HL-60 (cell line): ENCODE results near the gene NFIC.

Source experiments
- DNase-seq, 2 experiments: peaks; one replicate each; pipeline ENCODE4 v3.0.0-alpha.2; 2010 to 2020; ENCODE audit warnings: low read depth in 1 of 2, low spot score in 1 of 2
- H3K27ac ChIP-seq: fragments of 250-450 bp; sonication (Bioruptor Pico); replicated peaks from 2 replicates; pipeline ENCODE4 v1.5.1; 2020; ENCODE audit warnings: mild to moderate bottlenecking, moderate library complexity
- H3K27me3 ChIP-seq: fragments of 250-450 bp; sonication (Bioruptor Pico); 2 replicates; pipeline ENCODE4 v1.5.1; 2021; ENCODE audit warnings: mild to moderate bottlenecking, moderate library complexity; ENCODE audit not compliant: insufficient read depth, poor library complexity, severe bottlenecking
- H3K4me3 ChIP-seq: replicated peaks from 2 replicates; pipeline ENCODE4 v1.5.1; 2011; ENCODE audit warnings: mild to moderate bottlenecking, control low read depth, low read length; ENCODE audit not compliant: insufficient read depth
- CTCF ChIP-seq: IDR thresholded peaks from one replicate; pipeline ENCODE4 v1.5.1; 2011; ENCODE audit warnings: low read length, control low read depth, inconsistent platforms; ENCODE audit not compliant: insufficient read depth
- GABPA ChIP-seq: IDR thresholded peaks from 2 replicates; pipeline ENCODE4 v1.6.1; 2012; ENCODE audit warnings: low read depth
- POLR2AphosphoS5 ChIP-seq: IDR thresholded peaks from 2 replicates; pipeline ENCODE4 v1.6.1; 2012; ENCODE audit warnings: low read depth
- SPI1 ChIP-seq: IDR thresholded peaks from 2 replicates; pipeline ENCODE4 v1.6.1; 2012; ENCODE audit warnings: low read depth, mild to moderate bottlenecking, borderline replicate concordance
- TF ChIP-seq, protein P1 (sequence below): IDR thresholded peaks from 2 replicates; pipeline ENCODE4 v1.6.1; 2012; ENCODE audit warnings: low read depth; ENCODE audit not compliant: insufficient replicate concordance

Gene NFIC

GRCh38 chr19:3481241-3482090 is 115.1 kb downstream of the NFIC start:
- no peak for DNase-seq
- Histone ChIP-seq H3K27ac (no peak overlapping the region), H3K4me3 (no peak overlapping the region)

GRCh38 chr19:3482507-3483225 is 116.3 kb downstream of the NFIC start:
- Histone ChIP-seq H3K27me3 (peaks cover 4% of the 10 kb centered on the region), H3K27ac (no peak overlapping the region), H3K4me3 (no peak overlapping the region)
- no peak for DNase-seq
- TF ChIP-seq SPI1 (no peak), CTCF (no peak), GABPA (no peak)
- TF ChIP-seq, protein P1, sequence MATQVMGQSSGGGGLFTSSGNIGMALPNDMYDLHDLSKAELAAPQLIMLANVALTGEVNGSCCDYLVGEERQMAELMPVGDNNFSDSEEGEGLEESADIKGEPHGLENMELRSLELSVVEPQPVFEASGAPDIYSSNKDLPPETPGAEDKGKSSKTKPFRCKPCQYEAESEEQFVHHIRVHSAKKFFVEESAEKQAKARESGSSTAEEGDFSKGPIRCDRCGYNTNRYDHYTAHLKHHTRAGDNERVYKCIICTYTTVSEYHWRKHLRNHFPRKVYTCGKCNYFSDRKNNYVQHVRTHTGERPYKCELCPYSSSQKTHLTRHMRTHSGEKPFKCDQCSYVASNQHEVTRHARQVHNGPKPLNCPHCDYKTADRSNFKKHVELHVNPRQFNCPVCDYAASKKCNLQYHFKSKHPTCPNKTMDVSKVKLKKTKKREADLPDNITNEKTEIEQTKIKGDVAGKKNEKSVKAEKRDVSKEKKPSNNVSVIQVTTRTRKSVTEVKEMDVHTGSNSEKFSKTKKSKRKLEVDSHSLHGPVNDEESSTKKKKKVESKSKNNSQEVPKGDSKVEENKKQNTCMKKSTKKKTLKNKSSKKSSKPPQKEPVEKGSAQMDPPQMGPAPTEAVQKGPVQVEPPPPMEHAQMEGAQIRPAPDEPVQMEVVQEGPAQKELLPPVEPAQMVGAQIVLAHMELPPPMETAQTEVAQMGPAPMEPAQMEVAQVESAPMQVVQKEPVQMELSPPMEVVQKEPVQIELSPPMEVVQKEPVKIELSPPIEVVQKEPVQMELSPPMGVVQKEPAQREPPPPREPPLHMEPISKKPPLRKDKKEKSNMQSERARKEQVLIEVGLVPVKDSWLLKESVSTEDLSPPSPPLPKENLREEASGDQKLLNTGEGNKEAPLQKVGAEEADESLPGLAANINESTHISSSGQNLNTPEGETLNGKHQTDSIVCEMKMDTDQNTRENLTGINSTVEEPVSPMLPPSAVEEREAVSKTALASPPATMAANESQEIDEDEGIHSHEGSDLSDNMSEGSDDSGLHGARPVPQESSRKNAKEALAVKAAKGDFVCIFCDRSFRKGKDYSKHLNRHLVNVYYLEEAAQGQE, result no peak

More at GRCh38 chr19:3481241-3482090, 115.1 kb downstream of the NFIC start:
- TF ChIP-seq GABPA, result no peak
- TF ChIP-seq POLR2AphosphoS5, result no peak
- TF ChIP-seq CTCF, result no peak
- TF ChIP-seq, protein P1, result no peak
- TF ChIP-seq SPI1, result no peak
- peaks cover 4% of the 10 kb centered on the region for H3K27me3 ChIP-seq

DNA sequence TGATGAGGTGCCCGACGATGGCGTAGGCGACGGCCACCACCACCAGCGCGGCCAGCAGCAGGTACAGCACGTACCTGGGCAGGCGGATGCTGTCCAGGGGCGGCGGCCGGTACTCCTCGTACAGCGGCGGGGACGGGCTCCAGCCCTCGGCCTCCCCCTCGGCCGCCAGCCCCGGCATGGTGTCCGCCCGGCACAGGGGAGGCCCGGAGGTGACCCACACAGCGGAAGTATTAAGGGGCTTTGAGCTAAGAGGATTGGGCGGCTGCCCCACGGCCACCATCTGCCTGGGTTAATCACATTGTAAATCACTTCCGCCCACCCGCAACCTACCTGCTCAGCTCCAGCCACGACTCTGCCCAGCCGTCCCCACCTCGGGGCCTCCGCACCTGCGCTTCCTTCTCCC is 116.8 kb downstream of the NFIC start, which contains the start of gene SMIM44:
TSS of gene SMIM44 (minus strand) at position 216 of the 403 bp plus-strand sequence. CDS start at position 178, 38 bp downstream.
- H3K27me3 ChIP-seq, result peaks cover 4% of the 10 kb centered on the region
- H3K4me3 ChIP-seq, result no peak within 1 kb of the TSS
- H3K27ac ChIP-seq, result no peak within 1 kb of the TSS
- no peak for DNase-seq
- TF ChIP-seq GABPA (no peak), CTCF (no peak), SPI1 (no peak), POLR2AphosphoS5 (no peak)
- TF ChIP-seq, protein P1, result no peak
